ENCODE data around the gene CKS2. TPM values are rescaled to one million over a fixed set of nuclear protein-coding genes. Genes with fewer than 3 reads are reported as not detected.
A peak's percentile ranks its signal among the peaks of the same experiment; 100 is the strongest.

CKS2 gene
- total RNA-seq, 1 donor from 2014 or later: 69.9 TPM

GRCh38 chr9:89311346-89312221 is 589 bp downstream of the CKS2 start:
- Histone ChIP-seq H3K36me3 (ENCODE audit: insufficient read depth, low read length) (peaks cover 10% of the 10 kb centered on the region), H2AFZ (ENCODE audit: low read depth, low read length) (peak overlapping the region; percentile 62), H3K79me2 (ENCODE audit: insufficient read depth, low read length) (peaks cover 63% of the 10 kb centered on the region), H3K27me3 (ENCODE audit: insufficient read depth, low read length) (no peaks in the 10 kb centered on the region), H3K4me2 (ENCODE audit: low read length) (peak overlapping the region; percentile 95), H3K4me3 (ENCODE audit: insufficient read depth, low read depth, low read length) (peak overlapping the region; percentile 99), H4K20me1 (ENCODE audit: insufficient read depth, low read length) (peaks cover 24% of the 10 kb centered on the region), H3K27ac (ENCODE audit: low read depth, low read length) (peak overlapping the region; percentile 87), H3K9ac (ENCODE audit: low read length) (peak overlapping the region; percentile 97), H3K9me3 (ENCODE audit: insufficient read depth, low read depth, low read length) (no peaks in the 10 kb centered on the region), H3K4me1 (ENCODE audit: insufficient read depth, low read length) (peaks cover 25% of the 10 kb centered on the region)
- H3K9me3 Mint-ChIP-seq (ENCODE audit: unreplicated experiment): no peaks in the 10 kb centered on the region
- peaks cover 1% of the 10 kb centered on the region for H3K36me3 Mint-ChIP-seq (ENCODE audit: low read depth, unreplicated experiment)
- peak overlapping the region; percentile 90 for H3K4me3 Mint-ChIP-seq (ENCODE audit: unreplicated experiment)
- no peaks in the 10 kb centered on the region for H3K27me3 Mint-ChIP-seq (ENCODE audit: low read depth, unreplicated experiment)
- H3K27ac Mint-ChIP-seq (ENCODE audit: unreplicated experiment): peak overlapping the region; percentile 95
- no peak for DNase-seq (ENCODE audit: low read depth)
- FAIRE-seq: no peak
- peaks cover 15% of the 10 kb centered on the region for H3K4me1 Mint-ChIP-seq (ENCODE audit: low read depth, unreplicated experiment)
- TF ChIP-seq CTCF (IDR thresholded peaks at IDR 0.05; ENCODE audit: insufficient read depth, low read depth, low read length) (no peak), EZH2 (IDR thresholded peaks at IDR 0.05; ENCODE audit: insufficient read depth, low read length) (no peak)

GRCh38 chr9:89312222-89312571 is 1.2 kb downstream of the CKS2 start:
- H3K36me3 ChIP-seq (ENCODE audit: insufficient read depth, low read length): peaks cover 16% of the 10 kb centered on the region
- no peaks in the 10 kb centered on the region for H3K9me3 ChIP-seq (ENCODE audit: insufficient read depth, low read depth, low read length)
- Mint-ChIP-seq H3K27ac (ENCODE audit: unreplicated experiment) (peak overlapping the region; percentile 55), H3K9me3 (ENCODE audit: unreplicated experiment) (no peaks in the 10 kb centered on the region), H3K36me3 (ENCODE audit: low read depth, unreplicated experiment) (peaks cover 3% of the 10 kb centered on the region), H3K4me3 (ENCODE audit: unreplicated experiment) (peak overlapping the region; percentile 90), H3K27me3 (ENCODE audit: low read depth, unreplicated experiment) (no peaks in the 10 kb centered on the region), H3K4me1 (ENCODE audit: low read depth, unreplicated experiment) (peaks cover 18% of the 10 kb centered on the region)
- H4K20me1 ChIP-seq (ENCODE audit: insufficient read depth, low read length): peaks cover 24% of the 10 kb centered on the region
- peak overlapping the region; percentile 62 for H2AFZ ChIP-seq (ENCODE audit: low read depth, low read length)
- H3K4me1 ChIP-seq (ENCODE audit: insufficient read depth, low read length): peaks cover 25% of the 10 kb centered on the region
- H3K27ac ChIP-seq (ENCODE audit: low read depth, low read length): peak overlapping the region; percentile 87
- peak overlapping the region; percentile 95 for H3K4me2 ChIP-seq (ENCODE audit: low read length)
- no peaks in the 10 kb centered on the region for H3K27me3 ChIP-seq (ENCODE audit: insufficient read depth, low read length)
- peak overlapping the region; percentile 99 for H3K4me3 ChIP-seq (ENCODE audit: insufficient read depth, low read depth, low read length)
- peak overlapping the region; percentile 97 for H3K9ac ChIP-seq (ENCODE audit: low read length)
- TF ChIP-seq EZH2 (IDR thresholded peaks at IDR 0.05; ENCODE audit: insufficient read depth, low read length) (no peak), CTCF (IDR thresholded peaks at IDR 0.05; ENCODE audit: insufficient read depth, low read depth, low read length) (no peak)
- peaks cover 69% of the 10 kb centered on the region for H3K79me2 ChIP-seq (ENCODE audit: insufficient read depth, low read length)
- FAIRE-seq (no peak), DNase-seq (ENCODE audit: low read depth) (no peak)

- Histone ChIP-seq H3K9ac (ENCODE audit: low read length) (peak overlapping the region; percentile 97), H3K4me3 (ENCODE audit: insufficient read depth, low read depth, low read length) (peak overlapping the region; percentile 99), H3K27ac (ENCODE audit: low read depth, low read length) (peak overlapping the region; percentile 1), H3K4me1 (ENCODE audit: insufficient read depth, low read length) (peaks cover 30% of the 10 kb centered on the region), H4K20me1 (ENCODE audit: insufficient read depth, low read length) (peaks cover 24% of the 10 kb centered on the region), H3K36me3 (ENCODE audit: insufficient read depth, low read length) (peaks cover 23% of the 10 kb centered on the region), H3K27me3 (ENCODE audit: insufficient read depth, low read length) (no peaks in the 10 kb centered on the region), H3K4me2 (ENCODE audit: low read length) (peak overlapping the region; percentile 95), H3K9me3 (ENCODE audit: insufficient read depth, low read depth, low read length) (no peaks in the 10 kb centered on the region), H3K79me2 (ENCODE audit: insufficient read depth, low read length) (peaks cover 74% of the 10 kb centered on the region), H2AFZ (ENCODE audit: low read depth, low read length) (no peak overlapping the region)
- FAIRE-seq: no peak
- H3K4me3 Mint-ChIP-seq (ENCODE audit: unreplicated experiment): peak overlapping the region; percentile 90
- TF ChIP-seq CTCF (IDR thresholded peaks at IDR 0.05; ENCODE audit: insufficient read depth, low read depth, low read length) (no peak), EZH2 (IDR thresholded peaks at IDR 0.05; ENCODE audit: insufficient read depth, low read length) (no peak)
- H3K27ac Mint-ChIP-seq (ENCODE audit: unreplicated experiment): no peak overlapping the region
- H3K9me3 Mint-ChIP-seq (ENCODE audit: unreplicated experiment): no peaks in the 10 kb centered on the region
- DNase-seq (ENCODE audit: low read depth): peak; percentile 29
- H3K4me1 Mint-ChIP-seq (ENCODE audit: low read depth, unreplicated experiment): peaks cover 25% of the 10 kb centered on the region
- no peaks in the 10 kb centered on the region for H3K27me3 Mint-ChIP-seq (ENCODE audit: low read depth, unreplicated experiment)
- peaks cover 4% of the 10 kb centered on the region for H3K36me3 Mint-ChIP-seq (ENCODE audit: low read depth, unreplicated experiment)
Observed at GRCh38 chr9:89313842-89314241, 2.8 kb downstream of the CKS2 start.
